HepG2 (cell line): ENCODE results near the gene SLC2A4. TPM values are rescaled to one million over a fixed set of nuclear protein-coding genes. Genes with fewer than 3 reads are reported as not detected.

ENCODE experiments used
- EED ChIP-seq: sonication (generic); formaldehyde crosslinking; IDR thresholded peaks from 2 replicates; pipeline ENCODE4 v1.5.0; 2020; ENCODE audit warnings: mild to moderate bottlenecking, missing genetic modification reagents
- HES4 ChIP-seq: sonication (generic); formaldehyde crosslinking; IDR thresholded peaks from 2 replicates; pipeline ENCODE4 v1.9.0; 2021; ENCODE audit warnings: mild to moderate bottlenecking, missing genetic modification reagents, borderline replicate concordance
- JUN ChIP-seq: sonication (generic); formaldehyde crosslinking; IDR thresholded peaks from 2 replicates; pipeline ENCODE4 v1.4.0; 2020; ENCODE audit warnings: mild to moderate bottlenecking, missing genetic modification reagents
- KAT8 ChIP-seq: IDR thresholded peaks from 2 replicates; pipeline ENCODE4 v1.6.1; 2016; ENCODE audit warnings: missing genetic modification reagents, missing compliant biosample characterization
- MXD3 ChIP-seq: IDR thresholded peaks from 2 replicates; pipeline ENCODE4 v1.6.1; 2016; ENCODE audit warnings: mild to moderate bottlenecking, missing biosample characterization, missing genetic modification reagents
- NFE2L1 ChIP-seq: sonication (generic); formaldehyde crosslinking; IDR thresholded peaks from 2 replicates; pipeline ENCODE4 v1.4.0; 2020; ENCODE audit warnings: missing genetic modification reagents, mild to moderate bottlenecking, borderline replicate concordance
- PPARG ChIP-seq: conservative IDR thresholded peaks from 2 replicates; pipeline ENCODE4 v1.6.1; 2016; ENCODE audit warnings: missing biosample characterization, missing genetic modification reagents
- RARA ChIP-seq: IDR thresholded peaks from 2 replicates; pipeline ENCODE4 v1.6.1; 2016; ENCODE audit warnings: missing genetic modification reagents, missing compliant biosample characterization
- RBM39 ChIP-seq: fragments of 200-400 bp; formaldehyde crosslinking; IDR thresholded peaks from one replicate; pipeline ENCODE4 v1.6.1; 2018; ENCODE audit warnings: antibody characterized with exemption, mild to moderate bottlenecking, low read depth, low read length; ENCODE audit not compliant: poor library complexity, severe bottlenecking
- SMYD3 ChIP-seq: sonication (generic); formaldehyde crosslinking; IDR thresholded peaks from 2 replicates; pipeline ENCODE4 v1.8.1; 2023; ENCODE audit warnings: mild to moderate bottlenecking, missing genetic modification reagents
- TERF1 ChIP-seq: sonication (generic); formaldehyde crosslinking; IDR thresholded peaks from 2 replicates; pipeline ENCODE4 v1.8.0; 2022; ENCODE audit warnings: mild to moderate bottlenecking, missing genetic modification reagents, moderate library complexity
- TMF1 ChIP-seq: sonication (generic); formaldehyde crosslinking; IDR thresholded peaks from 2 replicates; pipeline ENCODE4 v1.8.1; 2022; ENCODE audit warnings: low read depth, missing genetic modification reagents
- TP53 ChIP-seq: sonication (generic); formaldehyde crosslinking; conservative IDR thresholded peaks from 2 replicates; pipeline ENCODE4 v1.4.0; 2020; ENCODE audit warnings: missing genetic modification reagents
- ZBTB33 ChIP-seq: sonication (generic); formaldehyde crosslinking; IDR thresholded peaks from 2 replicates; pipeline ENCODE4 v1.4.0; 2020; ENCODE audit warnings: missing genetic modification reagents
- ZHX2 ChIP-seq, 2 experiments: sonication (generic) in 1 of 2; formaldehyde crosslinking in 1 of 2; IDR thresholded peaks; 2 replicates each; pipeline versions ENCODE4 v1.6.1 to v1.9.0; 2014 to 2022; ENCODE audit warnings: antibody characterized with exemption in 1 of 2, borderline replicate concordance in 1 of 2, inconsistent platforms in 1 of 2, low read depth in 1 of 2, missing genetic modification reagents in 1 of 2
- ZNF296 ChIP-seq: sonication (generic); formaldehyde crosslinking; conservative IDR thresholded peaks from 2 replicates; pipeline ENCODE4 v1.5.0; 2020; ENCODE audit warnings: mild to moderate bottlenecking, missing genetic modification reagents
- ZNF430 ChIP-seq: sonication (generic); formaldehyde crosslinking; IDR thresholded peaks from 2 replicates; pipeline ENCODE4 v1.9.0; 2021; ENCODE audit warnings: mild to moderate bottlenecking, missing genetic modification reagents
- ZNF451 ChIP-seq: sonication (generic); formaldehyde crosslinking; IDR thresholded peaks from 2 replicates; pipeline ENCODE4 v1.5.0; 2020; ENCODE audit warnings: mild to moderate bottlenecking, missing genetic modification reagents
- ZNF605 ChIP-seq: sonication (generic); formaldehyde crosslinking; IDR thresholded peaks from 2 replicates; pipeline ENCODE4 v1.8.0; 2022; ENCODE audit warnings: mild to moderate bottlenecking, missing genetic modification reagents
- ZNF776 ChIP-seq: sonication (generic); formaldehyde crosslinking; IDR thresholded peaks from 2 replicates; pipeline ENCODE4 v1.4.0; 2020; ENCODE audit warnings: mild to moderate bottlenecking, missing genetic modification reagents
- ZNF891 ChIP-seq: sonication (generic); formaldehyde crosslinking; IDR thresholded peaks from 2 replicates; pipeline ENCODE4 v1.5.0; 2020; ENCODE audit warnings: mild to moderate bottlenecking, missing genetic modification reagents
- polyA plus RNA-seq, 8 experiments: library from polyadenylated mRNA; depleted of rRNA in 3 of 8; stranded (reverse) in 7 of 8; unstranded in 1 of 8; fragments of >200 nt; fragmentation: Illumina TruSeq in 4 of 8; extraction: Trizol in 4 of 8; gene quantifications; 2 replicates each; pipeline versions ENCODE4 v1.2.1 to v1.2.3, GENCODE V29; 2011 to 2016; ENCODE audit warnings: low read depth in 4 of 8, missing spikeins in 1 of 8, mixed read lengths in 1 of 8; ENCODE audit not compliant: insufficient read depth in 1 of 8
- total RNA-seq, 5 experiments: library from RNA; depleted of rRNA; stranded (reverse); fragments of >200 nt; fragmentation: Illumina TruSeq; extraction: Trizol; gene quantifications; 2 replicates each; pipeline ENCODE4 v1.2.3, GENCODE V29; 2016; ENCODE audit warnings: low read depth in 1 of 5

Gene SLC2A4
- total and polyA plus RNA-seq, 2 of the 13 experiments (the other 11 are each of a cell fraction or from before 2014, with no cell fraction given): 4.9 to 5.8 TPM

GRCh38 chr17:7315570-7316235 is 34.2 kb downstream of the SLC2A4 start (continued):
- no peak for TF ChIP-seq ZNF296 (CRISPR knock-in tag)
- TF ChIP-seq TP53: no peak
- no peak for TF ChIP-seq ZNF451 (CRISPR knock-in tag)
- TF ChIP-seq ZNF891: no peak
- no peak for TF ChIP-seq NFE2L1
- no peak for TF ChIP-seq RARA (CRISPR knock-in tag)
- TF ChIP-seq ZNF776: 0 out of 2 replicates have a peak, but pooled peaks have one; percentile 44
- no peak for TF ChIP-seq MXD3 (CRISPR knock-in tag)
- no peak for TF ChIP-seq TERF1 (CRISPR knock-in tag)
- no peak for TF ChIP-seq ZNF605 (CRISPR knock-in tag)
- no peak for TF ChIP-seq SMYD3 (CRISPR knock-in tag)
- peak; percentile 1 for TF ChIP-seq RBM39
- no peak for TF ChIP-seq EED
- no peak for TF ChIP-seq ZBTB33 (CRISPR knock-in tag)
- TF ChIP-seq JUN (CRISPR knock-in tag): no peak
- no peak for TF ChIP-seq ZNF430
- no peak for TF ChIP-seq PPARG (CRISPR knock-in tag)
- TF ChIP-seq HES4: no peak
- no peak for TF ChIP-seq TMF1 (CRISPR knock-in tag)
- TF ChIP-seq KAT8: peak; percentile 10; the same call in 1 of the 2 replicates
- no peak for TF ChIP-seq ZHX2 (IDR thresholded peaks at IDR 0.05; ENCODE audit: low read depth)
- TF ChIP-seq ZHX2 (CRISPR knock-in tag; IDR thresholded peaks at IDR 0.05; ENCODE audit: borderline replicate concordance): no peak
